CD4-positive, alpha-beta T cell treated with Interleukin-15 for 1 hour (primary cell): Measurements from ENCODE around the gene ACSM6.
A peak's percentile ranks its signal among the peaks of the same experiment; 100 is the strongest.

Source experiments
- DNase-seq: peaks from one replicate; pipeline ENCODE4 v3.0.0-alpha.2; 2020

ACSM6 gene

DNA sequence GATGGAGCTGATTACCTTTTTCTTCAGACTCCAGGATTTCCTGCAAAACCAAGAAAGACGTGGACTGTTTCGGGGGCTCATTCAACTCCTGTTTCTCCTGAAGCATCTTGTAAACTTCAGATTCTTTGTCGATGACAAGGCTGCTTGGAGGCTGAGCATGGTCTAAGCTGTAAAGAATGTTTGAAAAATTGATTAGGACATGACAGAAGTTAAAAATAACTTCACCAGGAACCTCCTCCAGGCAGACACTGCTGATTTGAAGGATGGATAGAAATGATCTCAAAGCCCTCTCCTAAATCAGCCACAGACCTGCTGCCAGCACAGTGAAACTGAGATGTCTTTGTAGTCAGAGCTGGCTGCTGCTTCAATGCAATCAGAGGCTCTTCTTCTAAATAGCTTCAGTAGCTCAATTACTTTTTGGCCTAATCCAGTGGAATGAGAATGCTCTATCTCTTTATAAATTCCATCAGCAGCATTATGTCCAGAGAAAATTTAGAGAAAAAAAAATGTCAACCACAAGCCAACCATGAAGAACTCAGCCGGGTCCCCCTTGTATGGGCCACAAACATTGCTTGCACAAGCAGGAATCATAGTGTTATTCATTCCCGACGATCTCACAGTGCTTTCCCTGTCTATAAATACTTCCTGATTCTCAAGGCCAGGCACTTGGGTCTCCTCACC, 53.3 kb downstream of the ACSM6 start:
- DNase-seq: no peak

DNA sequence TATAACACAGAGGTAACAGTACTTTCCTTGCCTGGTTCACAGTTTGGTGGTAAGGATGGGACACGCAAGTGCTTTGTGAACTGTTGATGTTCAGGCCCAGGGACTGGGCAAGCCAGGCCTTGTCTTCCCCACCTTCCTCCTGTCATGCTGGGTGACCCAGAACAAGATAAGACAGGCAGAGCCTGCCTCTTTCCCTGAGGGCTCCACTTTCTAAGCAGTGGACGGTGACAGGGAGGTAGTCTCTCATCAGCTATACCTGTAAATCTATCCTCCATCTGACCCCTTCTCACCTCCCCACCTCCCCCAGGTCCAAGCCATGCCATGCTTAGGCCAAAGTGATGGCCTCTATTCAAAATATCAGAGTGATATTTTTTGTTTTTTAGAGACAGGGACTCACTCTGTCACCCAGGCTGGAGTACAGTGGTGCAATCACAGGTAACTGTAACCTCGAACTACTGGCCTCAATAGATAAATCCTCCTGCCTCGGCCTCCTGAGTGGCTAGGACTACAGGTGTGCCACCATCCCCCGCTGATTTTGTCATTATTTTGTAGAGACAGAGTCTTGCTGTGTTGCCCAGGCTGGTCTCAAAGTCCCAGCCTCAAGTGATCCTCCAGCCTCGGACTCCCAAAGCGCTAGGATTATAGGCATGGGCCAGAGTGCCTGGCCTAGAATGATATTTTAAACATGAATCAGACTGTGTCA, 54.0 kb downstream of the ACSM6 start:
- DNase-seq: no peak

DNA sequence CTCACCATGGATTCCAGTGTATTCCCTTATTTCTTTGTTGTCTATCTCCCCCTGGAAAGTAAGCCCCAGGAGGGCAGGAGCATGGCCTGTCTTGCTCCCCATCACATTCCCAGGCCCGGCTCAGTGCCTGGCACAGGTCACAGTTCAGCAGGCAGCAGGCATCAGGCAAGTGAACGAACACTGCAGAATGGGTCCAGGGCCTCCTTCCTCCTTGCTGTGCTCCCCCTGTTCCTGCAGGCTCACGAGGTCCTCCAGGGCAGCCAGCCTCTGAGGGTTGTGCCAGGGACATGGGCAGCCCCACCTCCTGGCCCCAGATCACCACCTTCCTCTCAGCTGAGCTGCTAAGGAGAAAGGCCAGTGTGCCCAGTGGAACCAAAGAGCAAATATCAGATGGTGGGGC, 55.0 kb downstream of the ACSM6 start:
- no peak for DNase-seq

DNA sequence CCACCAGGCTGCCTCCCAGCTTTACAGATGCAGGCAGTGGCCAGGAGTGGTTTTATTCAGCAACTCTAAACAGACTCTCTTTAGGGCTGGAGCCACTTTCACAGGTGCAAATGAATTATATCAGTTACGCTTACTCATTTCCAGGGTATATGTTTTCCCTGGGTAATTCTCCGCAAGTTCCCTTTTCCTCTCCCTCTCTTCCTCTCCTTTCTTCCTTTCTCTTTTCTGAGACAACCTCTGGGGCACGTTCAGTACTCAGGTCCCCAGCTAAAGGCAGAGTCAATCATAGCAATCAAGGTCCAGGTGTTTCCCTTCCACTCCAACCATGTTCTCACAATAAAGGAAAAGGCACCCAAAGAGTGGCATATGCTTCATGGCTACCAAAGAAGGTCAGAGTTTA, 55.4 kb downstream of the ACSM6 start:
- no peak for DNase-seq

DNA sequence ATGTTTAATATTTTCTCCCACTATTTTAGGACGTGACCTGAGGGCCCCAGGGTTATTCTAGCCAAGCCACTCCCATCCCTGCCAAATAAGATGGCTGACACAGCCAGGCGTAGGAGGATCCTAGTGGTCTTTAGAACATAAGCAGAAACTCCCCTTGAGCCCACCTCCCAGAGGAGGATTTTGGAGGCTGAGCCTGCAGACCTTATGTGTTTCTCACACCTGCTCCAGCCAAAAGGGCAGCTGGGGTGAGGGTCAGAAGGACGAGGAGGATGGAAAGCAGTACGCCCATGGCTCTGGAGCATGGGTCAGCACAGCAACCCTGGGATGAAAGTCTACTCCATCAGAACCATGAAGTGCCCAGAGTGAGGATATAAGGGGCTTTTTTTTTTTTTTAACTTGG, 56.8 kb downstream of the ACSM6 start:
- no peak for DNase-seq

DNA sequence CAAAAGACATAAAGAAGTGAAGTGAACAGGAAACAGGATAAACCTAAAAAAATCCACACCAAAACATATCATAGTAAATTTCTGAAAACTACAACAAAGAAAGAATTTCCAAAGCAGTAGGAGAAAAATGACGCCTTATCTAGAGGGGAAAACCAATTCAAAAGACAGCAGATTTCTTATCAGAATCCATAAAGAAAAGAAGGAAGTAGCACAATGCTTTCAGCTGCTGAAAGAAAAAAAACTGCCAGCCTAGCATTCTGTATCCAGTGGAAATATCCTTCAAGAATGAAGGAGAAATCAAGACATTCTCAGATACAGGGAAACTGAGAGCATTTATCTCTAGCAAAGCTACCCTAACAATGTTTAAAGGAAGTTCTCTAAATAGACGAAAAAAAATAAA, 59.0 kb downstream of the ACSM6 start:
- DNase-seq: no peak

DNA sequence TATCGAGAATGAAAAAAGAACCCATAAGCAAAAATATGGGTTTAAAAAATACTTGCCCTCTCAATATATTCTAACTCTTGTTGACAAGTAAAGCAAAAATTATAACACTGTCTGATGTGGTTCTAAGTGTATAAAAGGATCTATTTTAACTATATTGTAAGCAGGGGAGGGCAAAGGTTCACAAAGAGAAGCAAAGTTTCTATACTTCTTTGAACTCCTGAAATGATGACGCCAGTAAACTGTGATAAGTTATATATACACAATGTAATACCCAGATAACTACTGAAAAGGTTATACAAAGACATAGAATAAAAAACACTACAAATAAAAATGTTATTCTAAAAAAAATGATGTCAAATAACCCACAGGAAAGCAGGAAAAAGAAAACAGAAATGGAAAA, 59.6 kb downstream of the ACSM6 start:
- no peak for DNase-seq

DNA sequence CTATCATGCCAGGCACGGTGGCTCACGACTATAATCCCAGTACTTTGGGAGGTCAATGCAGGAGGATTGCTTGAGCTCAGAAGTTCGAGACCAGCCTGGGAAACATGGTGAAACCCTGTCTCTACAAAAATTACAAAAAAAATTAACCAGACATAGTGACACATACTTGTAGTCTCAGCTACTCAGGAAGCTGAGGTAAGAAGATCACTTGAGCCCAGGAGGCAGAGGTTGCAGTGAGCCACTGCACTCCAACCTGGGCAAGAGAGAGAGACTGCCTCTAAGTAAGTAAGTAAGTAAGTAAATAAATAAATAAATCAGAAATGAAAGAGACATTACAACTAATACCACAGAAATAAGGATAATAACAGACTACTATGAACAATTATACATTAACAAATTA, 60.6 kb downstream of the ACSM6 start:
- no peak for DNase-seq

DNA sequence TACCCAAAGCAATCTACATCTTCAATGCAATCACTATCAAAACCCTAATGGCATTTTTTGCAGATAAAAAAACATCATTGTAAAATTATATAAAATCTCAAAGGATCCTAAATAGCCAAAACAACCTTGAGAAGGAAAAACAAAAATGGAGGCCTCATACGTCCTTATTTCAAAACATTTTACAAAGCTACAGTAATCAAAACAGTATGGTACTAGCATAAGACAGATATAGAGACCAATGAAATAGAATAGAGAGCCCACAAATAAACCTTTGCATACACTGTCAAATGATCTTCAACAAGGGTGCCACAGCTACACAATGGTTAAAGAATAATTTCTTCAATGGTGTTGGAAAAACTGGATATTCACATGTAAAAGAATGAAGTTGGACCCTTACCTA, 62.2 kb downstream of the ACSM6 start:
- no peak for DNase-seq

DNA sequence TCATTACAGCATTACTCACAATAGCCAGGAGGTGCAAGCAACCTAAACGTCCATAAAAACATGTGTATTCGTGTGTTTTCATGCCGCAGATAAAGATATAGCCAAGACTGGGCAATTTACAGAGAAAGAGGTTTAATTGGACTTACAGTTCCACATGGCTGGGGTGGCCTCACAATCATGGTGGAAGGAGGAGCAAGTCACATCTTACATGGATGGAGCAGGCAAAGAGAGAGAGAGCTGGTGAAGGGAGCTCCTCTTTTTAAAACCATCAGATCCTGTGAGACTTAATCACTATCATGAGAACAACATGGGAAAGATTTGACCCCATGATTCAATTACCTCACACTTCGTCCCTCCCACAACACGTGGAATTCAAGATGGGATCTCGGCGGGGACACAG, 63.8 kb downstream of the ACSM6 start:
- no peak for DNase-seq

DNA sequence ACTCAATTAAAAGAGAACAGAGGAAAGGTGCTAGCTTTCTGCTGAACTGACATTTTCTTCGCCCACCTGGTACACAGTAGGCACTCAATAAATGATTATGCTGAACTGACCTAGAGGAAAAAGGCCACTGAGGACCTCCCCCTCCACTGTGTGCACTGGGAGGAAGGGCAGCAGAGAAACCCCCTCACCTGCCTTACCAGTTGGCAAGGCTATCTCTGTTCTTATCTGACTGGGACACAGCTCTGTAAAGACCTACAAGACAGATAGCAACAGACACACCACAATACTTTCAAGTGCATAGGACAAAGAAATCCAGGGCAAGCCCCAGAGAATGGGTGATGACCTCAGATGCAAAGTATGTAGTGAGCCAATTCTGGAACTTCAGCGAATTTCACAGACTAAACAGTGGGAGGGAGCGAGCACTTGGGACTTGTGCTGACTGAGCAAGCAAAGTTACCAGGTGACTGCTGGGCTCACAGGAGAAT, 66.4 kb downstream of the ACSM6 start:
- DNase-seq: no peak

DNA sequence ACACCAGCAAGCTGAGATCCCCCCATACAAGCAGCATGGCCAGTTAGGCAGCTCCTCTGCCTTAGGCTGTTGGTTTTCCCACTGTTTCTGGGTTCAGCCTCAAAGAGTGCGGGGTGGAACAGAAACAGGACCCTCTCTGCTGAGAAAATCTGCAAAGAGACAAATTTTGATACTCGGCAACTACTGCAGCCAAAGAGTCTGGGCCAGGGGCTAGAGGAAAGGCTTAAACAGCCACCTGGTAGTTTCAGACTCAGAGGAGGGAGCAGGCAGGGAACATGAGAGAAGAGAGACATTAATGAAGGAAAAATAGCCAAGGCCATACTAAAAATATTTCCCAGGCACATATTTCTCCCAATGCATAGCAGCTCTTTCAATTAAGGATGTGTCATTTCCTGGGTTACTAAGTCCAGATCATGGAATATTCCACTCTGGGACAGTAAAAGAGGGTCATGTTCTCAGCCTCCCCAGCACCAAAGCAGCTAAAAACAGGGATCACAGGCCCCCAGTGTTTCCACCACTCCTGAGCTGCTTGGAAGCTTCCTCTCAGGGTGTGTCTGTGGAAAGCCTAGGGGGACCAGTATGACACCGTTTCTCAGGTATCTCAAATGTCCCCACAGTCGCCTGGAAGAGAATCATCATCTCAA, 67.0 kb downstream of the ACSM6 start:
- no peak for DNase-seq

DNA sequence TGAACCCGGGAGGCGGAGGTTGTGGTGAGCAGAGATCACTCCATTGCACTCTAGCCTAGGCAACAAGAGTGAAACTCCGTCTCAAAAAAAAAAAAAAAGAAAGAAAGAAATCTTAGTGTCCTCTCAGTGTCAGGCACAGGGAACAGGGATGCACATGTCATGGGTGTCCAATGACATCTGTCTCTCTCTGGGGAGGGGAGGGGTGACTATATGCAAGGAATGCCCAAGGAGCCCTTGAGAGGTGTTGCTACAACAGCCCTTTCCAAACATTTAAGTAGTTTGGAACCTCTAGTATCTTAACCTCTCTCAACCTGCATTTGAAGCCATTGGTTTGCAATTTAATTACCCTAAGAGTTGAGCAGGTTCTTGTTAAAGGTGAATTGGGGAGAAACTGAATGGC, 67.9 kb downstream of the ACSM6 start:
- no peak for DNase-seq

DNA sequence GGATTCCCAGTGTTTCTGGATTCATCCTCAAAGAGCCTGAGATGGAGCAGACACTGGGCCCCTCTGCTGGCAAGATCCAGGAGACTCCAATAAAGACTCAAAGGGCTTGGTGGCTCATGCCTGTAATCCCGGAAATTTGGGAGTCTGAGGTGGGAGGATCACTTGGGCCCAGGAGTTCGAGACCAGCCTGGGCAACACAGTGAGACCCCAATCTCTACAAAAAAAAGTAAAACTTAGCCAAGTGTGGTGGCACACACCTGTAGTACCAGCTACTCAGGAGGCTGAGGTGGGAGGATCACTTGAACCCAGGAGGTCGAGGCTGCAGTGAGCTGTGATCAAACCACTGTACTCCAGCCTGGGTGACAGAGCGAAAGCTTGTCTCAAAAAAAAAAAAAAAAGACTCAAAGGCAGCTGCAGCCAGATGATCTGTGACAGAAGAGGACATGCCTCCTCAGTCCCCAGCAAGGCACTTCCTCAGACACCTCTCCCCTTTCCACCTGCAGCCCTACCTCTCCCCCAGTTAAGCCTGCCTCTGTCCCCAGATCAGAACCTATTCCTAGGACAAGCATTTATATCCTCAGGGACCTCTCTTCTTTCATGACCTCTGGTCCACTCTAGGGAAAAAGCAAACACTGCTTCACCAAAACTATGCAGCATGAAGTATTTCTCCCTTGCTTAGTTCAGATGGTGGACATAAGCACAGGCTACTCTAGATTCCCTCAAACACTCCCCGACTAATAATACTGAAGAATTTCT, 68.9 kb downstream of the ACSM6 start:
- no peak for DNase-seq

DNA sequence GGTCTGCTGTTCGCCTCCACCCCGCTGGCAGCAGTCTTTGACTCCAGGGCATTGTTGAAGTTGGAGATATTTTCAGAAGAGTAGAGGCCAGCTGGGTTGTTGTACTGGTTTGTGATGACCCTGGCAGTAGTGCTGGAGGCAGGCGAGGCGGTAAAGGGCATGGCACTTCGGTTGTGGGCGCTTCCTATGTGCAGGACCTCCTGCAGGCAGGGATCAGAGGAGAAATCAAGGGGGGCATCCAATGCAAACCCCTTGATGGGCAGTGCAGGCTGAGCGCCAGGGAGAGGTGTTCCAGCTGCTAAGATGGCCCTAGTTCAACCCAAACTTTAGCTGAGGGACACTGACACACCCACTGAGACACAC, 69.8 kb downstream of the ACSM6 start:
- DNase-seq: no peak

DNA sequence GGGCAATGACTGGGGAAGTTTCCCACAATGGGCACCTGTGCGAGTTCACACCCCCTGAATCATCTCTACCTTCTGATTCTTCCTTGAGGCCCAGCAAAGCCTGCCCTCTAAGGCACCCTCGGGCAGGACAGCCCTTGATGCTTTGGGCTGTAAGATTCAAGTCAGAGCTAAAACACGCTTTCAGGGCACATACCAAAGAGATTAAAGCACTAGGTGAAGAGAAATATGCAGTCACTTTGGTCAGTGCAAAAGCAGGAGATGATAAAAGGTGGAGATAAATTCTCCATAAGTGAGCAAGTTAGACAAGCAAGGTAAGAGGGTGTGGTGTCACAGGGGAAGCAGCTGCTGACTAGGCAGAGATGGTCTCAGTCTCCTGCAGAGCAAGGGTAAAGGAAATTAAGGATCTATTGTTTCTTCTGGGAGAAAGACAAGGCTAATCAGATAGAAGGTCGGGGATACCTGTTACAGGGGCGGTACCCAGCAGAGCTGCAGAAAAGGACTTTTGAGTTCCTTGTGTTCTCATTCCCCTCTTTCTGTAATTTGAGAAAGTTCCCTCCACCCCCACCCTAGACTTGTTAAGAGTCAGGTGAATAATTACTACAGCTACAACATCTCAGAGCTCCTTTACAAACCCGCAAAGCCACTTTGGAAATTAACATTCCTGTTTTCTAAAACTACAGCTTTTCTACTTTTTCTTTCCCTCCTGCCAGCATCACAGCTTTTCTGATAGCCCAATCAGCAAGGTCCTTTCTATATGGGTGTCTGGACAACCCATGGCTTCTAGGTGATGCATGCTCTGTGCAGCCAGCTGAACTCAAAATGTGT, 70.4 kb downstream of the ACSM6 start:
- no peak for DNase-seq

DNA sequence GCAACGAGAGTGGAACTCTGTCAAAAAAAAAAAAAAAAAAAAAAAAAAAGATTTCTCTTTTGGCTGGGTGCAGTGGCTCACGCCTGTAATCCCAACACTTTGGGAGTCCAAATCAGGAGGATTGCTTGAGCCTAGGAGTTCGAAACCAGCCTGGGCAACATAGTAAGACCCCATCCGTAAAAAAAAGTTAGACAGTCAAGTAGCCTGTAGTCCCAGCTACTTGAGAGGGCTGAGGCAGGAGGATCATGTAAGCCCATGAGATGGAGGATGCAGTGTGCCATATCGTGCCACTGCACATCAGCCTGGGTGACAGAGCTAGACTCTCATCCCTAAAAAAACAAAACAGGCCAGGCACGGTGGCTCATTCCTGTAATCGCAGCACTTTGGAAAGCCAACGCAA, 71.5 kb downstream of the ACSM6 start:
- DNase-seq: no peak

DNA sequence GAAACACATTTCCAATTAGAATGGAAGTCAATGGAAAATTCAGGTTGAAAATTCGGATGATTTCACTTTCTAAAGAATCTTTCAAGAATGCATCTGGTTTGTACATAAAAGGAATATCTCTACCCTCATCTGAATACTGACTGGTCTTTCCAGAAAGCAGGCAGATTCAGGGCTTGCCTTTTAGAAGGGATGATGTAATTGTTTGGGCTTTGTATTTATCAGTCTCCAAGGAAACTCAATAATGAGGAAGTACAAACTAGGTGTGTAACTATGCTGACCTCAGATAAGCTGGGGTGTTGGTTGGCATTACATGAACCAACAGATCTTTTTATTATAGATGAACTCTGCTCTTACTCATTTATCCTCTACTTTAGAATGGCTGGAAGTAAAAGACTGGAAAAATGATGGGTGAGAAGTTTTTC, 72.6 kb downstream of the ACSM6 start:
- peak; percentile 33 for DNase-seq

DNA sequence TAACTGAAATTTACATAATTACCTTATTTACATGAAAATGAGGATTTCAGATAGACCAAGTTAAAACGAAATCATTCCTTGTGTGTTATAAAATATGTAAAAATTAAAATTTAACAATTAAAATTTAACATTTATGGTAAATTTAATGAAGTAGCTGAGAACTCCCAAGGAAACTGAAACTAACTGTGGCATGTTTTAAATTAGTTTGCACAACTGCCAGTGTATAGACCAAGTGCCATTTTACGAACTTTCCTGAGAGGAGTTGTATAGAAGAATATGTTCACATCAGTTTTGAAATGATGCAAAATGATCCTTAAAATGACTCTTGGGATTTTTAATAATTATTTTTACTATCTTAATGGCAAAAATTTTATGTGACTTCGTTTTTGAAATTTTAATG, 73.2 kb downstream of the ACSM6 start:
- no peak for DNase-seq

DNA sequence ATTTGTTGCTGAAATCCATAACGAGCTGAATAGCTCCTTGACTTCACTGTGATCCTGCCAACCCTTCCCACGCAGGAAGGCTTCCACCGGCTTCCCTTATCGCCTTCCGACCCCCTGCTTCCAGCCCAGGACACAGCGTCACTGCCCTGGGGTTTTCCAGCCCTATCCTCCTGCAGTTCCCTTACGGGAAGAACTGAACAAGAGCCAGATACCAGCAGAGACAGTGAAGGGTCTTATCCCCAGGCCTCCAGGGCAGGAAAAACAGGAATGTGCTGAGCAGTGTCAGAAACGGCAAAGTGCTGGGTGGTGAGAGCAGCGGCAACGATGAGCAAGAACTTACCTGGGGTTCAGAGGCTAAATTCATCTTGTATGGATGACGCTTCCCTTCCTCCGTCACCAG, 74.4 kb downstream of the ACSM6 start:
- DNase-seq: no peak

DNA sequence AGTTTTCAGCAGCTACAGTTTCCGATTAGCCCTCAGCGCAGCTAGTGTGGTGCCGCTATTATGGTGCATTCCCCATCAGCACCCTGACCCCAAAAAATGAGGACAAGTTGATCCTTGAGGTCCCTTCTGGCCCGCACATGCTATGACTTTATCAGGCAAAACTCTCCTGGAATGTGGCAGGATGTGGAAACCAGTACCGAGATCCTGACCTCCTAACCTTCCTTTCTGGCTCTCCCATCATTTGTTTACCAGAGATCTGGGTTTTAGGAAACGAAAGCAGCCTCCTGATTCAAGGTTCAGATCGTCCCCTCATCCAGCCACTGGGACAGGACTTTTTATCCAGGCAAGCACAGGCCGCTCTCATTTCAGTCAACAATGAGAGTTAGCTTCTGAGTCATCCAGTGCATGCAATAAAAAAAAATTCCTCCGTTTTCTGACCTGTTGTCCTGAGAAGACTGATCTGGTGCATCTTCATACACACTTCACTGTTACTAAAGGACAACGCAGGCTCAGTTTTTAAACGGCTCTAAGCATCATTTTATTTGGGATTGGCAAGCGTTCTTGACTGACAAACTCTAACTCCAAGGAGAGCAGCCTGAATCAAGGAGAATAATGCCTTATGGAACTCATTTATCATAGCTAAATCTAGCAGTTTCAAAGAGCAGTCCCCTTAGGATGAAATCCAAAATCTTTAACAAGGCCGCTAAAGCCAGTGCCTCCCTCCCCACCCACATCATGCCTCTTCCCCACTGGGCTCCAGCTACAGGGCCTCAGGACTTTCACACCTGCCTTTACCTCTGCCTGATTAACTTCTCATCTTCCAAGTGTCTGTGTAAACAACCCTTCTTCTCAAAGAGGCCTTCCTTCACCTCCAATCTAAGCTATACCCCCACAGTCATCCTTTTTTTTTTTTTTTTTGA, 79.6 kb downstream of the ACSM6 start:
- DNase-seq: no peak
